HUDEP-2 (cell line): ENCODE data around the gene CASS4.
A peak's percentile ranks its signal among the peaks of the same experiment; 100 is the strongest.

ENCODE experiments used
- DNase-seq, 76 experiments: peaks; one replicate each; lab custom pipeline; 2025; ENCODE audit not compliant: unreplicated experiment in 76 of 76; lab: John Stamatoyannopoulos, UW

CASS4 gene

DNA sequence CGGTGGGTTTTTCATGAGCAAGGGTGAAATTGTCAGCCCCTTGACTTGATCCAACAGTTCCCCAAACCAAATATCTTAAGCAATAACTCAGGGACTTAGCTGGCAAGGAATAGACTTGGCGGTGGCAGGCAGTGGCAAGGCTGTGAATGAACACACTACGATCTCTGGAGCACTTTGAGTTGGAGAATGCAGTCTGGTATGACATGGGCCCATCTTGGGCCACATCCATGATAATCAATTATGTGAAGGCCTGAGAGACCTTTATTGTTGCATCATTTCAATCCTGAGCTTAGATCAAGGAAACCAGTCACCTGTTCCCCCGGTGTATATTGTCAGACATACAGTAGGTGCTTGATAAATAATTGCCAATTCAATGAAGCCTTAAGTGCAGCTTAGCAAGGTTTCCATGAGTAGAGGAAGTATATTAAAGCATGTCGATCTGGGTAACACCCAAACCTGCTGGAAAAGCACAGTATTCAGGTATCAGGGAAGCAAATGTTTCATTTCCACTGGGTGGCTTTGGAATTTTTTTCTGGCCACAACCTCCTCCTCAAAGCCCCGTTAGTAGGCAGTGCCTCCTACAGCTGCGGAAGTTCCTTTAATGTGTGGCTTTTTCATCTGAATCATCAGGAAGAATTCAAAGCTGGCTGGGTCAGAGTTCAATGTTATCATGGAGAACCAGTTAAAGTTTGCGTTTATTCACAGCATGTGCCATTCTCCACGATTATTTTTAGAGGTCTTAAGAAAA, 10.2 kb downstream of the CASS4 start:
- DNase-seq: no peak

- no peak for DNase-seq
Observed at GRCh38 chr20:56422824-56423189, 10.7 kb downstream of the CASS4 start.

GRCh38 chr20:56423211-56423610, 11.2 kb downstream of the CASS4 start:
- no peak for DNase-seq

GRCh38 chr20:56423886-56424285, 11.8 kb downstream of the CASS4 start:
- no peak for DNase-seq

DNA sequence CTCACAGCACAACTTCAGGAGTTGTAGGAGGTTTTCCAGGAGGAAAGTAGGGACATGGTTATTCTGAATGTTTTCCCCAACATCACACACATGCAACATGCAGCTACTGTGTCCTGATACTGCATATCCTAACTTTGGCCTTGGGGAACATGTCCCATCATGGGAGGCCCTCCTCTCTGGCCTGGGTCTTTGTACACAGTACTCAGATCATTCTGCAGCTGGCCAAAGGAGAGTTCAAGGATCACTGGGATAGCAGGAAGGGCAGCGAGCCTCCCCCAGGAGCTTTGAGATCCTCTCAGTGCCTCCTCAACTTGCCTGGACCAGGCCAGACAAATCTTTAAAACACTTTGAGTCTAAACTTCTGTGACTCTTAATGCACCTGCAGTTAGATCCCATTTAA, 12.9 kb downstream of the CASS4 start:
- no peak for DNase-seq

GRCh38 chr20:56426026-56426425, 14.0 kb downstream of the CASS4 start:
- no peak for DNase-seq

DNA sequence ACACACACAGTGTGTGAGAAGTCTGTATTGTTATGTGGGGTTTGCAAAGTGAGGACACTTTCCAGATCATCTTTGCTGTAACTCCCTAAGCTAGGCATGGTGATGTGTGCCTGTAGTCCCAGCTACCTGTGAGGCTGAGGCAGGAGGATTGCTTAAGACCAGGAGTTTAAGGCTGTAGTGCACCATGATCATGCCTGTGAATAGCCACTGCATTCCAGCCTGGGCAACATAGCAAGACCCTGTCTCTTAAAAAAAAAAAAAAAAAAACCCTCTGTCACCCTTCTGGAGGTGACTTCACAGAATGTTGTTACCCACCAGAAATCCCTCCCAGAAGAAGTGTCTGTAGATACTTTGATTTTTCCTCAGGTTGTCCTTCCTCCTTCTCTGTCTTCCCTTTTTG, 14.9 kb downstream of the CASS4 start:
- DNase-seq: no peak

DNA sequence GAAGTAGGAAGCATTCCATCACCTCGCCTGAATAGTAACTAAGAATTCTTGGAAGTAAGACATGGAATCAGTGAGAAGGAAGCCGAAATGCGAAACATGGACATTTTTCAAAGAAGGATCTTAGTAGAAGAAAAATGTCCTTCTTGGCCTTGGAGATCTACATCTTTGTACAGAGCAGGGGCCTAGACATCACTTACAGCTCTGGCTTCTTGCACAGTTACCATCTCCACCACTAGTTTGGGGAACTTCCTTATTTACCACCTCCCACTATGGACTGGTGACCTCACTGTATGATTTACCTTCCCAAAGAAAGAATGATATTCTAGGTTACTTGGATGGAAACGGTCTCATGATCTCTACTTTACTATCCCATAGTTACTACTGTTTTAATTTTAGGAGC, 15.7 kb downstream of the CASS4 start:
- DNase-seq: no peak

DNA sequence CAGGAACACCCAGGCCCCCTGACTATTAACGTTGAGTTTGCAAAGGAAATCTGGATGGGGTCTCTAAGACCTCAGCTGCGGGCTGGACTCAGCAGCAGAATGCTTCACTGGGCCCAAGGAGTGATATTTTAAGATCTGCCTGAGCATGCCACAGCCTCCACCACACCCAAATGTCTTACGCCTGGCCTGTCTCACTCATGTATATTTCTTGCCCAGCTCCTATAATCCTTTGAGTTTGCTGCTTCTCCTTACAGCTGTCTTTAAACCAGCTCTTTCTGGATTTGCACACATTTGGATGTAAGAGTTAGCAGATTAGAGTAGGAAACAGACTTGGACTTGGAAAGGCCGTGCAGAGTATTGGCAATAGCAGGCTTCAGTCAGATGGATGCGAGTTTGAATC, 16.4 kb downstream of the CASS4 start:
- DNase-seq: no peak

DNA sequence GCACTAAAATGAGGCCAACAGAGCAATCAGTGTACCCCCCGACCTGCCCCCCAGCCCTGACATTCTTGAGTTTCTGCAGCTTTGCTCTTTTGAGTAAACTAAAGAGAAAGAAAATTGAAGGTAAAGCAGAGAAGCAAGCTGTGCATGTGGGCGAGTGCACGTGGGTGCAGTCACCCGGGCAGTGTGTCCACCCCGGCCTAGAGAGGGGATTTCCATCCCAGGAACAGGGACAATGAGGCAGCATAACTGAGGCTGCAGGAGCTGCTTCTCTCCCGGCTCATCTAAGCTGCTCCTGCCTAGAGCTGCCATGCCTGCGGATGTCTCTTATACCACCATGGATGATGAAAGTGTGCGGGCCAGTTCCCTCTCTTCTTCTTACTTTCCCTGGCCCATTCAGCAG, 16.8 kb downstream of the CASS4 start:
- no peak for DNase-seq

DNA sequence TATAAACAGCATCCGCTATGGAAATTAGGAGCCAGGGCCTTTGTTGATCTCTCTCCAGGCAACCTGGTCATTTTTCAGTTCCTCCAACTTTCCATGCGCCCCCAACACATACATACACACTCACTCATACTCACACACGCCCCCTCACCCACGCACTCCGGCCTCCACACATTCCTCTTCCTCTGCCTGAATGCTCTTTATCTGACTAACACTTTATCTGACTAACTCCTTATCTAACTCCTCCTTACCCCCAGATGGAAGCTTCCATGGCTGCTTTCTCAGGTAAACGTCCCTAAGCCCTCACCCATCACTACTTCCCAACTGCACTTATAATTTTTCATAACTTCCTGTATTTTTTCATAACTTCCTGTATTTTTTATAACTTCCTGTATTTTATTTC, 17.4 kb downstream of the CASS4 start:
- peak in 26 of 76 experiments; percentile 5 to 59 (median 28) for DNase-seq

DNA sequence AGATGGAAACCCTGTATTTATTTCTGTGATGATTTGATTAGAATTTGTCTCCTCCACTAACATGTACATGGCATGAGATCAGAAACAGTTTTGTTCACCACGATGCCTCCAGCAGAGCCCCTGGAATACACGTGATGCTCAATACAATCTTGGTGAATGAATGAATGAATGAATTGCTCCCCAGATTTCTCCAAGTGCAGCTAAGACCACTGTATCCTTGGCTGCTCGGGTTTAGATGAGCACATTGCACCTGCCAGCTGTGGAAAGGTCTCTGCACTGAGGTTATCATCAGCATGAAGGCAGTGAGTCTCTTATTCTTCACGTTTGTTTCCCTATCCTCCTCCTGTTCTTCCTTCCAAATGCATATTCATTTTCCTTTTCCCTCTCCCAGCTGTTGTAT, 17.9 kb downstream of the CASS4 start:
- no peak for DNase-seq

DNA sequence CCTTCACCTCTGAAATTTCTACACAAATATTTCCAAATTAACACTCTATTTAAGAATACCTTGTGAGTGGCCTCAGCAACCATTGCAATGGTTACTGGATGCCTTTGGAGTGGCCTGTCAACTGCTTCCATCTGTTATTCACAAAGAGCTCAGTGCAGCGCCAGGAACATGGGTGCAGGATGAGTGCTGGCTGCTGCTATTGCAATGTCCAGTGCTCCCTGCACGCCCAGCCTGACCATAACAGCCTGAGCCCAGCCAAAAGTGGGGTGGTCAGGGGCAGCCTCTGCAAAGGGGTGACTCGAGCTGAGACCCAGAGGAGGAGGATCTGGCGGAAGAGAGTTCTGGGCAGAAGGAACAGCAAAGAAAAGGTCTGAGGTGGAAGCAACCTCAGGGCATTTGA, 18.4 kb downstream of the CASS4 start:
- DNase-seq: no peak

DNA sequence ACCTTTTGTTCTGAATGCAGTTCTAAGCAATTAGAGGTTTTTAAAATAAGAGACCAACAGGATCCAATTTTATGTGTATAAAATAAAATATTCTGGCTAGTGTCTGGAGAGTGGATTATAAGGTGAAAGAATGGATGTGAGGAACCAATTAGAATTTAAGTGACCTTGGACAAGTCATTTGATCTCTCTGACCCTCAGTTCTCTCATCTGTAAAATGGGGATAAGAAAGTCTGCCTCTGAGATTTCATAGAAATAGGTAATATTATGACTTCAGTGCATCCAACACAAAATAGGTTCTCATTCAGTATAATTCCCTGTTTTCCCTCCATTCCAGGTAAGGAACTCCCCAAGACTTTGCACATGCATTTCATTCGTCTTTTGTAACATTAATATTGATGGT, 18.9 kb downstream of the CASS4 start:
- DNase-seq: no peak

DNA sequence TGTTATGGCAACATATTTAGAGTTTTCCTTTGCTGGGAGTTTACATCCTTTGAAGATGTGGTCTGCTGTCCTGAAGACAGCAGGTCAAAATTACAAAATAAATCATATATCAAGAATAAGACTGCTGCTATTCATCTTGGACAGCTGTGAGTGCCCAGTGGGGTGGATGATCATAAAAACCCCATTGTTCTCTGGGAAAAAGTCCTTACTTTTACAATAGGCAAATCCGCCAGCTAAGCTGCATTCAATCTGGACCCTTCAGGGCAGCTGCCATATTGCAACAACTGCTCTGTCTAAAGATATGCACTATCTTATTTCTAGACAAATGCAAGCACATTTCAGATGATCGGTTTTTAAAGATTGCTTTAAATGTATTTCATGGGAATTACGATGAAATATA, 19.4 kb downstream of the CASS4 start:
- DNase-seq: no peak

DNA sequence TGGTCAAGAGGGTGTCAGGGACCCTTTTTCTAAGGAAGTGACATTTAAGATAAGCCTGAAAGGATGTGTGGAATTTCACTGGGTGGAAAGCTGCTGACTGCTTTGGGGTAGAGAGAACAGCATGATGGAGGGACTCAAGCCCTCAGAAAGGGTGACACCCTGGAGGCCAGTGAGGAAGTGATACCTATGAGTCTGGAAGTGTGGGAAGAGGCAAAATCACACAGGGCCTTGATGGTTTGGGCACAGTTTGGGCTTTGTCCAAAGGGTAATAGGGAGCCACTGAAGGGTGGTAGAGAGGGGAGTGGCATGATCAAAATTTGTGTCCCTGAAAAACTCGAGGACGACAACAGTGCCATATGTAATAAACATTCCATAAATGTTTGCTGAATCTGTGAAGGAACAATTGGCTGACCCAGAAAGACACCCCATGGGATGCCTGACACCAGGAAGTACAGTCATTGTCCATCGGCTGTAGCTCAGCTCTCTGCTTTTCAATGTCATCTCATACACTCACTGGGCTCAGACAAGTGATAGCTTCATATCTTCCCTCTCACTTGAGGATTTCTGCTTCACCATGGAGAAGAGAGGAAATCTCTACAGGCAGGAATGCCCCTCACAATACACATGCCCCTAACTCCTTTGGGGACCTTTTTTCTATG, 21.3 kb downstream of the CASS4 start:
- DNase-seq: no peak

- DNase-seq: no peak
Observed at GRCh38 chr20:56433880-56434255, 21.8 kb downstream of the CASS4 start.

- DNase-seq: no peak
Observed at GRCh38 chr20:56437196-56437960, 25.3 kb downstream of the CASS4 start.

DNA sequence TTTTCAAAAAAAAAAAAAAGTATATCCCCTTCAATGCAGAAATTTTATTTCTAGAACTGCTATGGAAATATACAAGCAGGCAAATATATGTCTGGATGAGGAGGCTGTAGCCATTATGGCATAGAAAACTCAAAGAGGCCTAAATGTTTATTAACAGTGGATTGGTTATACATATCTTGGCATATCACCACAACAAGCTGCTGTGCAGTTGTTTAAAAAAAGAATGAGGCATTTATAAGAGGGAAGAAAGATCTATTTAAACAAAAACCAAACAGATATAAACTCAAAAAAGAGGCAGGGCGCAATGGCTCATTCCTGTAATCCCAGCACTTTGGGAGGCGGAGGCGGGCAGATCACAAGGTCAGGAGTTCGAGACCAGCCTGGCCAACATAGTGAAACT, 26.2 kb downstream of the CASS4 start:
- DNase-seq: no peak

DNA sequence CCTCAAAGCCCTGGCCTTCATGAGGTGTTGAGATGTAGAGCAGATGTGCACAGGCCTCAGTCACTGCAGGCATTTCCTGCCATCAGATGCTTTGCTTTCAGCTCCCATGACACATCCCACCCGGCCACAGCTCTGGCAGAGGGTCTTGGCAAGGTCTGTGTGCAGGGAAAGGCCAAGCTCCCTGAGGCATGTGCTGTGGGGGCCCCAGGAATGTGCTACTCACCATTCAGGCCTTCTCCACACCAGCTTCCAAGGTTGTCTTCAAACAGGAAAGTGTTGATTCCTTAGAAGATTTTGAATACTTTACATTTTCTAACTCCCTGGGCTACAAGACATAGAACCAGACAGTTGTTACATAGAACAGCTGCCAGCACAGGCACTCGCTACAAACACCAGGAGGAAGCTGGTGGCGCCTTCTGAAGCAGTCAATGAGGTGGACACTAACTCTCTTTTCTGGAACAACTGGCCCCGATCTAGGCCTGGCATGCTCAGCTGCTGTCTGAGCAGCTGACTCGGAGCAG, 27.8 kb downstream of the CASS4 start:
- DNase-seq: no peak

DNA sequence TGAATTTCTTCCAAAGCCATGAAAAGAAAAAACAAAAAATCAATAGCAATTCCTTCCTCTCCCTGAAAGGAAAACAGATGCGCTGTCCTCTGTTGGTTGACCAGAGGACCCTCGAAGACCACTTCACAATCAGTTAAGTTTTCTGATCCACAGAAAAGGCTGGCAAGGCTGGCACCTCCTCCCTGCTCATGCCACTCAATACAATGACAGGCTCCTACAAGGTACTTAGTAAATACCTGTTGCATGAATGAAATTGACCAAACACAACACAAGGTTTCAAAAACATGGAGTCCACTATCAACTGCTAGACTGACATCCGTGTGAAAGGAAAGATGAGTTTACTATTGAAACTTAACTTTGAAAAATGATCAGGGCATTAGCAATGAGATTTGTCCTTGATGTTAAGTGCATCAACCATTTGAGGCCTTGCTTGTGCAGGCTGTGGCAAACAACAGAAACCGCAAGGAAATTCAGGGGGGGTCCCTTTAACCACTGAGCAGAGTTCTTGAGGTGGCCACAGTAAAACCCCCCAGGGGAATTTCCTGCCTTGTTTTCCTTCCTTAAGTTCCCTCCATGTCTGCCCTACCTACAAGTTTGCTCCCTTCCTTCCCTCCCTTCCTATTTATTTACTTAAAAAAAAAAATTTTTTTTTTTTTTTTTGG, 28.4 kb downstream of the CASS4 start:
- DNase-seq: no peak
